Stimulated activated naive B cell treated with anti-CD40 and anti-IgM and Interleukin-4, amounts not matched to agents 10 μg/mL and 1 μg/mL and 100 μg/mL, for 72 hours (primary cell): Measurements from ENCODE around the gene RAB11FIP2.

Experiments
- ATAC-seq, 2 donors: fragments of 150-1000 bp; cut with Tn5 transposase; replicated peaks; 2 replicates each; pipeline ENCODE4 v1.10.0; 2021; ENCODE audit warnings: moderate library complexity in 1 of 2
- DNase-seq: peaks from one replicate; pipeline ENCODE4 v3.0.0; 2021
- H3K27ac Mint-ChIP-seq: one replicate; pipeline ENCODE4 v1.8.0; 2022; ENCODE audit warnings: mild to moderate bottlenecking, mixed read lengths
- H3K27me3 Mint-ChIP-seq, 2 donors: one replicate each; pipeline ENCODE4 v1.8.0; 2022; ENCODE audit warnings: mixed read lengths in 2 of 2
- H3K36me3 Mint-ChIP-seq, 2 donors: one replicate each; pipeline ENCODE4 v1.8.0; 2022; ENCODE audit warnings: mixed read lengths in 2 of 2, mild to moderate bottlenecking in 1 of 2
- H3K4me1 Mint-ChIP-seq, 2 donors: one replicate each; pipeline ENCODE4 v1.8.0; 2022; ENCODE audit warnings: mixed read lengths in 2 of 2, mild to moderate bottlenecking in 1 of 2
- H3K4me3 Mint-ChIP-seq, 2 donors: one replicate each; pipeline ENCODE4 v1.8.0; 2022; ENCODE audit warnings: mild to moderate bottlenecking in 2 of 2, mixed read lengths in 2 of 2, moderate library complexity in 1 of 2
- H3K9me3 Mint-ChIP-seq, 2 donors: one replicate each; pipeline ENCODE4 v1.8.0; 2022; ENCODE audit warnings: mixed read lengths in 2 of 2, mild to moderate bottlenecking in 1 of 2

The RAB11FIP2 gene

GRCh38 chr10:117955176-117955575 is 91.6 kb downstream of the RAB11FIP2 start:
- H3K27ac Mint-ChIP-seq = no peak overlapping the region

More at GRCh38 chr10:117955176-117955575, 91.6 kb downstream of the RAB11FIP2 start:
- ATAC-seq (no peak), DNase-seq (no peak)
- H3K36me3 Mint-ChIP-seq = no peaks in the 10 kb centered on the region
- H3K27me3 Mint-ChIP-seq = peaks cover 9 to 13% of the 10 kb centered on the region in 2 donors
- no peaks in the 10 kb centered on the region for H3K9me3 Mint-ChIP-seq
- no peak overlapping the region for H3K4me3 Mint-ChIP-seq
- no peaks in the 10 kb centered on the region for H3K4me1 Mint-ChIP-seq
